Mesothelial cell of epicardium (in vitro differentiated cells): ENCODE results near the gene PGAP6. TPM values are rescaled to one million over a fixed set of nuclear protein-coding genes. Genes with fewer than 3 reads are reported as not detected.

Experiments used
- DNase-seq, 2 experiments: peaks; one replicate each; pipeline ENCODE4 v3.0.0; 2021; ENCODE audit warnings: low spot score in 2 of 2; ENCODE audit not compliant: unreplicated experiment in 2 of 2
- H3K27ac Mint-ChIP-seq: 2 replicates; pipeline ENCODE4 v1.8.0; 2021; ENCODE audit warnings: mixed read lengths
- H3K27me3 Mint-ChIP-seq: 2 replicates; pipeline ENCODE4 v1.8.0; 2021; ENCODE audit warnings: low read depth, mixed read lengths
- H3K36me3 Mint-ChIP-seq: 2 replicates; pipeline ENCODE4 v1.8.0; 2021; ENCODE audit warnings: mixed read lengths
- H3K4me1 Mint-ChIP-seq: 2 replicates; pipeline ENCODE4 v1.8.0; 2021; ENCODE audit warnings: mixed read lengths
- H3K4me3 Mint-ChIP-seq: 2 replicates; pipeline ENCODE4 v1.8.0; 2021; ENCODE audit warnings: mild to moderate bottlenecking, moderate library complexity, mixed read lengths
- H3K9me3 Mint-ChIP-seq: 2 replicates; pipeline ENCODE4 v1.8.0; 2021; ENCODE audit warnings: mixed read lengths
- total RNA-seq: library from RNA; stranded (reverse); gene quantifications from 3 replicates; pipeline ENCODE4 v1.2.1, GENCODE V29; 2021
- TF ChIP-seq, protein P1 (sequence below): fragments of 200-600 bp; sonication (generic); IDR thresholded peaks from one replicate; pipeline ENCODE4 v1.5.0; 2021; ENCODE audit warnings: antibody characterized with exemption; ENCODE audit not compliant: unreplicated experiment

Gene PGAP6
- total RNA-seq, 1 donor from 2014 or later, result 51.4 TPM

GRCh38 chr16:356741-357140 is 25.0 kb downstream of the PGAP6 start:
- Mint-ChIP-seq H3K9me3 (no peaks in the 10 kb centered on the region), H3K36me3 (no peaks in the 10 kb centered on the region), H3K27ac (no peak overlapping the region), H3K4me1 (no peaks in the 10 kb centered on the region), H3K27me3 (no peaks in the 10 kb centered on the region), H3K4me3 (no peak overlapping the region)
- DNase-seq, result no peak
- TF ChIP-seq, protein P1, sequence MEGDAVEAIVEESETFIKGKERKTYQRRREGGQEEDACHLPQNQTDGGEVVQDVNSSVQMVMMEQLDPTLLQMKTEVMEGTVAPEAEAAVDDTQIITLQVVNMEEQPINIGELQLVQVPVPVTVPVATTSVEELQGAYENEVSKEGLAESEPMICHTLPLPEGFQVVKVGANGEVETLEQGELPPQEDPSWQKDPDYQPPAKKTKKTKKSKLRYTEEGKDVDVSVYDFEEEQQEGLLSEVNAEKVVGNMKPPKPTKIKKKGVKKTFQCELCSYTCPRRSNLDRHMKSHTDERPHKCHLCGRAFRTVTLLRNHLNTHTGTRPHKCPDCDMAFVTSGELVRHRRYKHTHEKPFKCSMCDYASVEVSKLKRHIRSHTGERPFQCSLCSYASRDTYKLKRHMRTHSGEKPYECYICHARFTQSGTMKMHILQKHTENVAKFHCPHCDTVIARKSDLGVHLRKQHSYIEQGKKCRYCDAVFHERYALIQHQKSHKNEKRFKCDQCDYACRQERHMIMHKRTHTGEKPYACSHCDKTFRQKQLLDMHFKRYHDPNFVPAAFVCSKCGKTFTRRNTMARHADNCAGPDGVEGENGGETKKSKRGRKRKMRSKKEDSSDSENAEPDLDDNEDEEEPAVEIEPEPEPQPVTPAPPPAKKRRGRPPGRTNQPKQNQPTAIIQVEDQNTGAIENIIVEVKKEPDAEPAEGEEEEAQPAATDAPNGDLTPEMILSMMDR, result no peak

- Mint-ChIP-seq H3K27me3 (no peaks in the 10 kb centered on the region), H3K4me3 (no peak overlapping the region), H3K27ac (no peak overlapping the region), H3K9me3 (no peaks in the 10 kb centered on the region), H3K36me3 (peaks cover 4% of the 10 kb centered on the region), H3K4me1 (peaks cover 9% of the 10 kb centered on the region)
- DNase-seq, result no peak
- TF ChIP-seq, protein P1, result no peak
Measured at GRCh38 chr16:354971-355461, 26.8 kb downstream of the PGAP6 start.

- H3K4me1 Mint-ChIP-seq, result peaks cover 9% of the 10 kb centered on the region
- no peaks in the 10 kb centered on the region for H3K9me3 Mint-ChIP-seq
- TF ChIP-seq, protein P1, result no peak
- DNase-seq, result no peak
- H3K36me3 Mint-ChIP-seq, result peaks cover 4% of the 10 kb centered on the region
- H3K4me3 Mint-ChIP-seq, result peak overlapping the region; percentile 43
- no peaks in the 10 kb centered on the region for H3K27me3 Mint-ChIP-seq
- peak overlapping the region; percentile 2 for H3K27ac Mint-ChIP-seq
Measured at GRCh38 chr16:354291-354881, 27.4 kb downstream of the PGAP6 start.

DNA sequence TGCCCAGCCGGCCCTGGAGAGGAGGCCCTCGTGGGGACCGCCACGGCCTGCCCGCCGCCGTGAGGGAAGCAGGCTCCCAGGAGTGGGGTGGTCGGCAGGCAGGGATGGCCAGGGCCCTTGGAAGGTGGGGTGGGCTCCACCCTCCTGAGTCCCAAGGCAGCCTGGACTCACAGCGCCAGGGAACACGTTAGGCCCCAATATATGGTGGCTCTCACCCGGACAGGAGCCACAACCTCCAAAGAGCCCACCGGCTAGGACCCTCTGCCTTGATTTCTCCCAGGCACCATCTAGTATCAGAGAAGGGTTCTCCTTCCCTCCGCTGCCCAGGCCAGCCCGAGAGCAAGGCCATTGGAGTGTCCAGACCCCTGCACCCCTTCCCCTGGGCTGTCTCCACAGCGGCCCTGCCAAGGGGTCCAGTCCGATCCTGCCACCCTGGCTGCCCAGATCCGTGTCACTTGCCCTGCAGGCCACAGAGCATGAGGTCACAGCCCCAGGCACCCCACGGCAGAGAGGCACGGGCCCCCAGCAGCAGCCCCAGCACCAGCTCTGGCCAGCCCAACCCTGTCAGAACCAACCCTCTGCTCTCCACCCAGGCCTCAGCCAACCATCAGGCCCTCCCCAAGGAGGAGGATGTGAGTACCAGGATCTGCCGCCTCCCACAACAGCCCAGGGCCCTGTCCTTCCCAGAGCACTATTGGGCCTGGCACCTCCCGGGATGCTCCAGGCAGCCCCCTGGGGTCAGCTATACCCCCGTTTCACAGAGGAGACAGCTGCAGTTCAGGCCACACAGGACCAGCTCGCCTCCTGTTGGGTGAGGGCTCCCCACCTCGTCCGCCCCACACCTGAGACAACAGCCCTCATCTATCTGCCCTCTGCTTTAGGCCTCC is 28.1 kb downstream of the PGAP6 start:
- no peaks in the 10 kb centered on the region for H3K9me3 Mint-ChIP-seq
- peaks cover 9% of the 10 kb centered on the region for H3K4me1 Mint-ChIP-seq
- H3K27ac Mint-ChIP-seq, result peak overlapping the region; percentile 2
- no peaks in the 10 kb centered on the region for H3K27me3 Mint-ChIP-seq
- peak overlapping the region; percentile 50 for H3K4me3 Mint-ChIP-seq
- peaks cover 4% of the 10 kb centered on the region for H3K36me3 Mint-ChIP-seq
- TF ChIP-seq, protein P1, result no peak
- DNase-seq, result no peak

- no peaks in the 10 kb centered on the region for H3K27me3 Mint-ChIP-seq
- H3K9me3 Mint-ChIP-seq, result no peaks in the 10 kb centered on the region
- peak; percentile 100 for DNase-seq
- TF ChIP-seq, protein P1, result peak; percentile 37
- peaks cover 4% of the 10 kb centered on the region for H3K36me3 Mint-ChIP-seq
- peaks cover 9% of the 10 kb centered on the region for H3K4me1 Mint-ChIP-seq
- peak within 1 kb of the TSS; percentile 83 for H3K4me3 Mint-ChIP-seq
- peak within 1 kb of the TSS; percentile 89 for H3K27ac Mint-ChIP-seq
Measured at GRCh38 chr16:352547-353403, 29.0 kb downstream of the PGAP6 start, which contains the start of gene AXIN1. Gene AXIN1 (minus strand): TSS chr16:352723. CDS start chr16:347025, 5,698 bp downstream.
